Stimulated activated naive CD8-positive, alpha-beta T cell treated with anti-CD3 and anti-CD28 coated beads, Interleukin-15, amount 100 ng/mL, for 72 hours (primary cell): Measurements from ENCODE around the gene ZBTB7C.

ENCODE experiments used
- ATAC-seq: fragments of 150-1000 bp; cut with Tn5 transposase; 2 replicates; pipeline ENCODE4 v1.10.0; 2021; ENCODE audit warnings: mild to moderate bottlenecking, moderate library complexity
- DNase-seq, 2 donors: peaks; one replicate each; pipeline ENCODE4 v3.0.0; 2021 to 2022
- H3K27ac Mint-ChIP-seq, 2 donors: one replicate each; pipeline ENCODE4 v1.8.0; 2022; ENCODE audit warnings: mild to moderate bottlenecking in 2 of 2, mixed read lengths in 2 of 2, moderate library complexity in 2 of 2
- H3K27me3 Mint-ChIP-seq: one replicate; pipeline ENCODE4 v1.8.0; 2022; ENCODE audit warnings: mixed read lengths
- H3K4me1 Mint-ChIP-seq: one replicate; pipeline ENCODE4 v1.8.0; 2022; ENCODE audit warnings: mild to moderate bottlenecking, mixed read lengths
- H3K4me3 Mint-ChIP-seq, 2 donors: one replicate each; pipeline ENCODE4 v1.8.0; 2022; ENCODE audit warnings: mild to moderate bottlenecking in 2 of 2, mixed read lengths in 2 of 2, moderate library complexity in 1 of 2
- H3K9me3 Mint-ChIP-seq, 2 donors: one replicate each; pipeline ENCODE4 v1.8.0; 2022; ENCODE audit warnings: mixed read lengths in 2 of 2

Gene ZBTB7C

GRCh38 chr18:48404716-48405507 lies 4.3 kb downstream of the ZBTB7C start:
- Mint-ChIP-seq H3K27ac (no peak overlapping the region), H3K4me1 (peaks cover 2% of the 10 kb centered on the region), H3K27me3 (peaks cover 75% of the 10 kb centered on the region), H3K4me3 (no peak overlapping the region), H3K9me3 (no peaks in the 10 kb centered on the region)
- DNase-seq, result no peak
- ATAC-seq, result peak; percentile 46

DNA sequence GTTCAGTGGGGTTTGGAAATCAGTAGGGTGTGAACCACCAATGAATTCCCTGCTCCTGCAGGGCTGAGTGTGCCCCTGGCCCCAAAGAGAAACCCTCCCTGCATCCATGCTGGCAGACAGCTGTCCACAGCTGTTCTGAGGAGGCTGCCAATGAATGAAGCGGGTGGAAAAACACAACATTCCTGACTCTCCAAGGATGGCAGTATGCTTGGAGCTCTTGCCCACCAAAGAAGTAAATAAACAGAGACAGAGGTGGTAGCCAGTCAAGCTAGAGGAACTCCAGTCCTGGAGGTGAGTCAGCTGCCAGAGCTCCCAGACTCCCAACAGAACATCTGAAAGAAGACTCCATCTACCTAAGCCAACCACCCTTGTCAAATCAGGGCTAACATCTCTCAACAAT lies 6.2 kb downstream of the ZBTB7C start:
- DNase-seq (no peak), ATAC-seq (no peak)
- Mint-ChIP-seq H3K27me3 (peaks cover 72% of the 10 kb centered on the region), H3K27ac (no peak overlapping the region), H3K4me3 (no peak overlapping the region), H3K4me1 (peaks cover 6% of the 10 kb centered on the region), H3K9me3 (no peaks in the 10 kb centered on the region)

DNA sequence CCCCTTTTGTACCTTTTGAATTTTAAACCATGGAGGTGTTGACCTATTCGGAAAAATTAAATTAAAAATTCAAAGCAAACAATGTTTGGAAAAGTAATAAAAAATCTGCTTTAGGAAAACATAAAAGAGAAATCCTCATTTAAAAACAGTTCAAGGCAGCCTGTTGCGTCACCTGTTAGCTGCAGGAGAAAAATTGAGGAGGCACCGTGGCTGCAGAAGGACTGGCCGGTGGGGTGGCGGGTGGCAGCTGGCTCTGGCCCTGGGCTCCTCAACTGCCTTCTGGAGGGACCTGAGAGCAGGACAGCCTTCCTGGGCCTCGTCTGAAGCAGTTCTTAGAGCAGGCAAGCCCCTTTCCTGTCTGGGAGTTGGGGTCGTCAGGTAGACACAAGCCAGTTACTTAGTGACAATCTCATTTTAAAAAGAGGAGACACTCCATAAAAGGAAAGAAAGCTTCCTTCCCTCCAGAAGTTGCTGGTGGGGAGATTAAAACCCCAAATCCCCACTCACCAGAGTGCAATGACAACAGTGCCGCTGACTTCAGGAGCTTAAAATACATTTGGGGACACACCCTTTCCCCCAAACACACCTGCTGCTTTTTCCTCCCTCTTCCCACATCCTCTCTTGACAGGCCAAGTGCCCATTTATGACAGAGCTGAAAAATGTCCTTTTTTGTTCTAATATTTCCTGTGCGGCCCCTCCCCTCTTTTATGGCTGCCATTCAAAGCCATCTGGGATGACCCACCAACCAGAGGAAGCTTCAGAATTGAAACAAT lies 9.7 kb downstream of the ZBTB7C start:
- Mint-ChIP-seq H3K4me1 (peaks cover 6% of the 10 kb centered on the region), H3K4me3 (no peak overlapping the region), H3K9me3 (no peaks in the 10 kb centered on the region), H3K27me3 (peaks cover 66% of the 10 kb centered on the region), H3K27ac (no peak overlapping the region)
- ATAC-seq (no peak), DNase-seq (no peak)

DNA sequence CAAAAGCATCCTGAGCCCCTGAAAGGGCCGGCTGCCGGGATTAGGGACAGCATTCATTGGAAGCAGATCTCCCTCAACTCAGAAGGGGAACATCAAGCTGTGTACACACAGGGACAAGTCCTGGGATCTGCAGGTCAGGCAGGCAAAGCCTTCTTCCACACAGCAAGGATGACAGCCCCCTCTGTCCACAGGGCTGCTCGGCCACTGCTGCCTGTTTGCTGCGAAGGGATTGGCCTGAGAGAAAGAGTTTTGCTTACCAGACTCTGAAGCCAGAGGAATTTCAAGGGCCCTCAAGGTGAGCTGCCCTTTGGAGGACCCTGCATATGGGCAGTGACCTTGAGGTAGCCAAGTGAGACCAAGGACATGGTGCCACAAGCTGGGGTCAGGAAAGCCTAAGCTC lies 11.1 kb downstream of the ZBTB7C start:
- Mint-ChIP-seq H3K27ac (no peak overlapping the region), H3K4me1 (peaks cover 6% of the 10 kb centered on the region), H3K4me3 (no peak overlapping the region), H3K9me3 (no peaks in the 10 kb centered on the region), H3K27me3 (peaks cover 69% of the 10 kb centered on the region)
- ATAC-seq (no peak), DNase-seq (no peak)

- Mint-ChIP-seq H3K9me3 (no peaks in the 10 kb centered on the region), H3K4me3 (no peak overlapping the region), H3K4me1 (peaks cover 6% of the 10 kb centered on the region), H3K27ac (no peak overlapping the region), H3K27me3 (peaks cover 69% of the 10 kb centered on the region)
- no peak for DNase-seq
- ATAC-seq, result no peak
Measured at GRCh38 chr18:48397021-48397420, 12.2 kb downstream of the ZBTB7C start.

- ATAC-seq, result no peak
- H3K4me1 Mint-ChIP-seq, result peaks cover 6% of the 10 kb centered on the region
- no peak overlapping the region for H3K4me3 Mint-ChIP-seq
- H3K27me3 Mint-ChIP-seq, result peaks cover 69% of the 10 kb centered on the region
- no peak for DNase-seq
- no peak overlapping the region for H3K27ac Mint-ChIP-seq
- no peaks in the 10 kb centered on the region for H3K9me3 Mint-ChIP-seq
Measured at GRCh38 chr18:48396561-48396960, 12.6 kb downstream of the ZBTB7C start.

DNA sequence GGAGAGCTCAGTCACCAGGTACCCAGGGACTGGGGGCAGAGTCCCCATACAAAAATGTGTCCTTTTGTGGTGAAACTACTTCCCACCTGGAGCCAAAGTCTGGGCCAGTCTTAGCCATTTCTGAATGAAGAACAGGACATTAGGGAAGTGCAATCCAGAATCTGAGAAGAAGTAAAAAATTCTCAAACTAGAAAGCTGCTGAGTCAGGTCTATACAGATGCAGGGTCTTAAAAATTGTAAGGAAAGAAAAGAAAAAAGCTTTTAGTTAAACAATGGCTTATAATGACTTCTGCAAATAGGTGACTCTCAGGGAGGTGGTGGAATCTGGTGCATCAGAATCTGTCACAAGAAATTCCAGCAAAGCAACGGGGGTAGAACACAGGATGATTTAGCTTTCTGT lies 13.5 kb downstream of the ZBTB7C start:
- H3K9me3 Mint-ChIP-seq, result no peaks in the 10 kb centered on the region
- H3K27ac Mint-ChIP-seq, result no peak overlapping the region
- no peak for DNase-seq

GRCh38 chr18:48394176-48394575 lies 15.0 kb downstream of the ZBTB7C start:
- ATAC-seq (no peak), DNase-seq (no peak)
- H3K9me3 Mint-ChIP-seq, result no peaks in the 10 kb centered on the region
- no peak overlapping the region for H3K27ac Mint-ChIP-seq
- H3K27me3 Mint-ChIP-seq, result peaks cover 75% of the 10 kb centered on the region
- H3K4me3 Mint-ChIP-seq, result no peak overlapping the region
- no peaks in the 10 kb centered on the region for H3K4me1 Mint-ChIP-seq

More for the DNA sequence above, 13.5 kb downstream of the ZBTB7C start:
- H3K4me3 Mint-ChIP-seq, result no peak overlapping the region
- H3K4me1 Mint-ChIP-seq, result peaks cover 6% of the 10 kb centered on the region
- H3K27me3 Mint-ChIP-seq, result peaks cover 75% of the 10 kb centered on the region
- no peak for ATAC-seq

- Mint-ChIP-seq H3K9me3 (no peaks in the 10 kb centered on the region), H3K27me3 (peaks cover 79% of the 10 kb centered on the region), H3K4me3 (no peak overlapping the region), H3K27ac (no peak overlapping the region), H3K4me1 (no peaks in the 10 kb centered on the region)
- DNase-seq, result no peak
- no peak for ATAC-seq
Measured at GRCh38 chr18:48393776-48394175, 15.4 kb downstream of the ZBTB7C start.

- Mint-ChIP-seq H3K27ac (peak overlapping the region in 1 of 2 donors; percentile 42), H3K4me3 (no peak overlapping the region), H3K9me3 (no peaks in the 10 kb centered on the region), H3K27me3 (peaks cover 79% of the 10 kb centered on the region), H3K4me1 (no peaks in the 10 kb centered on the region)
- ATAC-seq, result no peak
- DNase-seq, result no peak
Measured at GRCh38 chr18:48393170-48393569, 16.0 kb downstream of the ZBTB7C start.

- ATAC-seq, result no peak
Measured at GRCh38 chr18:48392268-48392667, 16.9 kb downstream of the ZBTB7C start.

GRCh38 chr18:48391868-48392267 lies 17.3 kb downstream of the ZBTB7C start:
- peaks cover 72% of the 10 kb centered on the region for H3K27me3 Mint-ChIP-seq
- DNase-seq, result no peak
- H3K4me3 Mint-ChIP-seq, result no peak overlapping the region
- no peaks in the 10 kb centered on the region for H3K4me1 Mint-ChIP-seq
- H3K27ac Mint-ChIP-seq, result no peak overlapping the region
- no peaks in the 10 kb centered on the region for H3K9me3 Mint-ChIP-seq
- ATAC-seq, result no peak

More at GRCh38 chr18:48392268-48392667, 16.9 kb downstream of the ZBTB7C start:
- Mint-ChIP-seq H3K9me3 (no peaks in the 10 kb centered on the region), H3K27me3 (peaks cover 72% of the 10 kb centered on the region), H3K4me1 (no peaks in the 10 kb centered on the region), H3K27ac (no peak overlapping the region), H3K4me3 (no peak overlapping the region)
- no peak for DNase-seq

DNA sequence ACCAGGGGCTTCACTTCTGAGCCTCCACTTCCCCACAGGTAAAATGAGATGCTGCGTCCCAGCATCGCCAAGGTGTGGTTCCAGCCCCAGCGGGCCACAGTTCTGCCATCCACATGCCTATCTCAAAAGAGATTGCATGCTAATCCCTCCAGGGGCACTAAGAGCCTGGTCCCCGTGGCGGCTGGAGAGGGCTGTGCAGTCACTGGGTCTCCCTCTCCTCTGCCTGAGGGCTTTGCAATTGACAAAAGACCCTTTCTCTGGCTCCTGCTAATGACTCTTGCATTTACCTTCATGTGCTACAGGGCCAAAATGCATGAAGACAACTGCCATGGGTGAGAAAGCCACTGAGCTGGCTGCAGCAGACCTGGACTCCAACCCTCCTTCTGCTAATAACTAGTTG lies 18.5 kb downstream of the ZBTB7C start:
- no peak overlapping the region for H3K27ac Mint-ChIP-seq
- no peak overlapping the region for H3K4me3 Mint-ChIP-seq
- DNase-seq, result no peak
- ATAC-seq, result no peak
- peaks cover 78% of the 10 kb centered on the region for H3K27me3 Mint-ChIP-seq
- H3K9me3 Mint-ChIP-seq, result no peaks in the 10 kb centered on the region
- H3K4me1 Mint-ChIP-seq, result no peaks in the 10 kb centered on the region

DNA sequence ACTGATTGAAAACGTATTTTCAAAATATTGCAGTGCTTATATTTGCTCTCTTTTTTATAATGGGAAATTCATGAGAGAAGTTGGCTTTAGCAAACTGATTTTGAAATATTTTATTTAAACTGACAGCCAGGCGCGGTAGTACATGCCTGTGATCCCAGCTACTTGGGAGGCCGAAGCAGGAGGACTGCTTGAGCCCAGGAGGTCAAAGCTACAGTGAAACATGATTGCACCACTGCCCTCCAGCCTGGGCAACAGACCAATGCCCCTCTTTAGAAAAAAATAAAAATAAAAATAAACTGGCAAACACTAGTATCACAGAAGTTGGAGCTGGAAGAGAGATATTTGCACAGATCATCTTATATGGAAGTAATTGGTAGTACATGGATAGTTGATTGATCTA lies 20.7 kb downstream of the ZBTB7C start:
- Mint-ChIP-seq H3K4me3 (no peak overlapping the region), H3K4me1 (no peaks in the 10 kb centered on the region), H3K27me3 (peaks cover 57% of the 10 kb centered on the region), H3K9me3 (no peaks in the 10 kb centered on the region), H3K27ac (no peak overlapping the region)
- ATAC-seq (no peak), DNase-seq (no peak)

GRCh38 chr18:48387300-48387699 lies 21.9 kb downstream of the ZBTB7C start:
- H3K9me3 Mint-ChIP-seq, result no peaks in the 10 kb centered on the region
- H3K4me3 Mint-ChIP-seq, result no peak overlapping the region
- no peak for ATAC-seq
- DNase-seq, result no peak
- no peak overlapping the region for H3K27ac Mint-ChIP-seq
- no peaks in the 10 kb centered on the region for H3K4me1 Mint-ChIP-seq
- peaks cover 45% of the 10 kb centered on the region for H3K27me3 Mint-ChIP-seq

DNA sequence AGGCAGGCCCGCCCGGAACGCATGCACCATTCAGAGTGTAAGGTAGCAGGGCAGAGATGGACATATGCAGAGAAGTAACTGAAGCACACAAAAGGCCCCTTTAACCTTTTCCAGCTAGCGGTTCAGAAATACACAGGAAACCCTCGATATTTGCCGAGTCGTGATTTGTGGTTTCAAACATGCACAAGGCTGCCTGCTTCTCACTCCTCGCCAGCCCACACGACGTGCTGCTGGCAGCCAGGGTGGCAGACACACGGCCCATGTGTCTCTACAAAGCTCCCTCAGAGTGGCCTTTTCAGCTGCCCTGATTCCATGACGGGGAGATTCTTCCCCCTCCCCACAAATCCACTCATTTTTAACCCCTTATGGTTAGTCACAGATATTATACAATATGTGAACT lies 23.6 kb downstream of the ZBTB7C start:
- H3K27ac Mint-ChIP-seq, result no peak overlapping the region
- ATAC-seq, result no peak
- no peaks in the 10 kb centered on the region for H3K4me1 Mint-ChIP-seq
- no peaks in the 10 kb centered on the region for H3K9me3 Mint-ChIP-seq
- H3K4me3 Mint-ChIP-seq, result no peak overlapping the region
- DNase-seq, result no peak
- peaks cover 36% of the 10 kb centered on the region for H3K27me3 Mint-ChIP-seq
